Activated T-cell treated with anti-CD3 and anti-CD28 coated beads, Interleukin-2, amount 50 U/mL, for 48 hours (primary cell): ENCODE measurements around the gene PIAS3.
"Not testable (repeated sequence)": the region's sequence is repeated elsewhere in the genome, so short reads cannot be mapped to it uniquely, and the experiment has no call there.

Experiments used
- DNase-seq, 2 experiments: peaks; one replicate each; pipeline ENCODE4 v3.0.0-alpha.2; 2020

Gene PIAS3

DNA sequence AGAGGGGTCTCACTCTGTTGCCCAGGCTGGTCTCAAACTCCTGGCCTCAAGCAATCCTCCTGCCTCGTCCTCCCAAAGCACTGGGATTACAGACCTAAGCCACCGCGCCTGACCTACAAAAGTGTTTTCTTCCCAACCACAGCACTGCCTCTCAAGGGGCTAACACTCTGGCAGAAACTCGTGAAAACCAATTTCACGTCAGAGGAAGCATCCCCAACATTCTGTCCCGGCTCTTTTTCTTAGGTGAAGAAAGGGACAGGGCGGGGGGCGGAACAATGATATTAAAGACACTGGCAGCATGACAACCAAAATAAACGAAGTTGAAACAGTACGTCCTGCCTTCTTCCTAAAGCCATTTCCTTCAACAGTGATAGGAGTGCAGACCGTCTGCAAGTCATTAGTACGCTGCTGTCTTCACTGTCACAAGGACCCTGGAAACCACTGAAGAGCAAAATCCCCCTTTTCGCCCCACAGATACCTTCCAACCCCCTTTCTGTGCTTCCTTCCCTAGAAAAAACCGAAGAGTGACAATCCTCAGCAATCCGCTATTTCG lies 36.0 kb downstream of the PIAS3 start:
- DNase-seq, result not testable (repeated sequence)

DNA sequence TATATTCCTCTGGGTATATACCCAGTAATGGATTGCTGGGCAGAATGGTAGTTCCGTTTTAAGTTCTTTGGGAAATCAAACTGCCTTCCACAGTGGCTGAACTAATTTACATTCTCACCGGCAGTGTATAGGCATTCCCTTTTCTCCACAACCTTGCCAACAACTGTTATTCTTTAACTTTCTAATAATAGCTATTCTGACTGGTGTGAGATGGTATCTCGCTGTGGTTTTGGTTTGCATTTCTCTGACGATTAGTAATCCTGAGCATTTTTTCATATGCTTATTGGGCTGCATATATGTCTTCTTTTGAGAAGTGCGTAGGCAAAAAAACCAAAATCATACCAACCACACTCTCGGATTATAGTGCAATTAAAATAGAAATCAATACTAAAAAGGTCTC lies 40.8 kb downstream of the PIAS3 start:
- not testable (repeated sequence) for DNase-seq

DNA sequence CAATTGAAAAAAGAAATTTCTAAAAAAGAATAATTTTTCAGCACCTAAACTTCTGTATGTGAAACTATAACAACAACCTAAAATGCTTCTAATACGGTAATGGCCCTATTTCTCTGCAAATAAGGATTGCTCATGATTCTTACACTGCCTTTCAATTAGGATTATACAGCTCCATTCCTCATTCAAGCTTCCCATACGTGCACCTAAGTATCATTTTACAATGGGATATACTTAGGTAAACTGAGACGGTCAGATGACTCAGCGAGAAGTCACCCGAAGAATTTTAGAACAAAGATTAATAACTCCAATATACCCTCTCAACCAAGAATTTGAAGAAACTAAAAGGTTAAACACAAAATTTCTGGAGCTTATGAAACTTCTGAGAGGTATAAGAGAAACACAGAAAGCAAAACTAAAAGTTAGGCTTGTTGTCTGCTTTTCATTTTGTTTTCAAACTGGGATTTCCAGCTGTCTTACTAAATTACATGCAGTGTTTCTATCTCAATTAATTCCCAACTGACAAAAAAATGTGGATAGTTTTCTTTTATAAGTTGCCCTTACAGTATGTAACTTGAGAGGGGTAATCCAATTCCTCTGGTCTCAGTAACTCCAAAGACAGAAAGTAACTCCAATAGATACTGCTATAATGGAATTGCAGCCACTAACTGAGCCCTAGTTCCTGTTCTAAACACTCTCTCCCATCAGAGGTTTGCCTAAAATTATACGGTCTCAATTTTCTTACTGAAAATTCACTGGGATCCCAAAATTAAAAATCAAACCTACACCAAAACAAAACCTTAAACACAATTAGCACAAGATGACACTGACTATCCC lies 45.7 kb downstream of the PIAS3 start:
- not testable (repeated sequence) for DNase-seq

DNA sequence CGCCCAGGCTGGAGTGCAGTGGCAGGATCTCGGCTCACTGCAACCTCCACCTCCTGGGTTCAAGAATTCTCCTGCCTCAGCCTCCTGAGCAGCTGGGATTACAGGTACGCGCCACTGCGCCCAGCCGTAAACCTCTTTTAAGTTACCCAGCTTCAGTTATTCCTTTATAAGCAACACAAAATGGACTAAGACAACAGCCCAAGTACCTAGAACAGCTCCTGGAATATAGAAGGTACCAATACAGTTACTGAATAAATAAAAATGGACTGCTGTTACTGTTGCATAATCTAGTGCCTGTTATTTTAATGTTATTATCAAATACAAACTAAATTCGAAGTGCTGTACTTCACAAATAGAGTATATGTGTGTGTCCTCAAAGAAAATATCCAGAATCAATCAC lies 52.0 kb downstream of the PIAS3 start:
- DNase-seq, result no peak

DNA sequence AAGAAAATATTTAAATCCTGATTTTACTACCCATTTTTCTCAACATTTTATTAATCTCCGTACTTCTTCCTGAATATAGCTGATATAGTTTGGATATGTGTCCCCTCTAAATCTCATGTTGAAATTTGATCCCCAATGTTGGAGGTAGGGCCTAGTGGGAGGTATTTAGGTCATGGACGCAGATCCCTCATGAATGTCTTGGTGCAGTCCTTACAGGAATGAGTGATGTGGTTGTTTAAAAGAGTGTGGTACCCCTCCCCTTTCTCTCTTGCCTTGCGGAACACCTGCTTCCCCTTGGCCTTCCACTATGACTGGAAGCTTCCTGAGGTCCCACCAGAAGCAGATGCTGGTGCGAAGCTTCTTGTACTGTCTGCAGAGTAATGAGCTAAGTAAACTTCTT lies 52.5 kb downstream of the PIAS3 start:
- DNase-seq, result no peak

DNA sequence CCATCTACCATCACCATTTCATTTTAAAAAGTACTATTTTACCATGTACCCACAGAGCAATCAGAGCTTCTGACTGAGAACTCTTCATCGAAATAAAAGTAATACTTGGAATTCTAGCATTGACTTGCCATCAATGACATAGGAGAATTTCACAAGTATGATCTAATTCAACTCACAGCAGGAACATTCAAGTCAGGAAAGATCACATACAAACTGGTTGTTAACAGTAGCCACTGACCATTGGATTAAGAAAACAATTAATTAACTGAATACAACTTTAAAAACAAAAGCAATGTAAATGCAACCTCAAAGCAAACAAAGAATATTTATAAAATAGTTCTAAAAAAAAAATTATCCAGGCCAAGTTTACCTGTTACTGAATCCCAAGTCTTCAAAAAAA lies 53.8 kb downstream of the PIAS3 start:
- no peak for DNase-seq

DNA sequence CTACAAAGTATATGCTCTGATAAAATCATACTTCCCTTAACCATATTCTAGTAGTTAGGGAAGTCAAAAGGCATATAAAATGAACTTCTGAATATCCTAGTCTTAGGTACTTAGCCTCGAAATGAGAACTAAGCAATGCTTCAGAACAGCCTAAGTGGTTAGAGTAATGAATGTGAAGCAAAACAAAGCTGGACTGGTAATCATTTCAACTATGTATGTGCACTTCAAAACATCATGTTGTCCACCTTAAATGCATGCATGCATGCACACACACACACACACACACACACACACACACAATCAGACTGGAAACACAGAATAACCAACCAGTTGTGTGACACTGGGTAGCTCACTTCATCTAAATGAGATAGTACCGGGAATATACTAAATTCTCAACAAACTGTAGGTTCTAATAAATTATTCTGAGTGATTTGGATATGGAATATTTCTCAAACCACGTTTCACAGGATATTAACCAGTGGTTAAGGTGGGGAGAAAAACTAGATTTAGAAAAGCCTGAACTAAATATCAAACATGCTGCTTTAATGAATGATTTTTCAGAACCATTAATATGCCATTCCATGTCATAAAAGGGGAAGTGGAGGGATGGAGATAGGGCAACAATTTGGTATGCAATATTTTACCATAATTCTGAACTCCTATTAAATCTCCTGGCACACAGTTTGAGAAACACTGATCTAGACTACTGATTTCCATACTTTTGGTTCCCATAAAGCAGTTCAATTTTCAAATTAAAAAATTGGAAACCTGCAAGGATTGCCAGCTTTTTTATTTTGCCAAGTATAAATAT lies 54.4 kb downstream of the PIAS3 start:
- no peak for DNase-seq

DNA sequence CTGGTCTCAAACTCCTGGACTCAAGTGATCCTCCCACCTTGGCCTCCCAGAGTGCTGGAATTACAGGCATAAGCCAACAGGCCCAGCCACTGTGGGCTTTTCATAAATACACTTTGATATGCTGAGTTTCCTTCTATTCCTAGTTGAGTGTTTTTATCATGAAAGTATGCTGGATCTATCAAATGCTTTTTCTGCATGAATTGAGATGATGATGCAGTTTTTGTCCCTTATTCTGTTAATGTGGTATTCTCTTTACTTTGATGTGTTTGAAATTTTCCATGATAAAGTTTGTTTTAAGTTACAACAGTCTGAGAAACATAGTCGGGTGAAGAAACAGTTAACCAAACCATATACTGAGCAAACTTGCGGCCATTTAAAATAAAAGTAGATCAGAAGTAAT lies 59.1 kb downstream of the PIAS3 start:
- DNase-seq, result no peak
